HepG2 (cell line): Measurements from ENCODE around the gene KAT2A. TPM values are rescaled to one million over a fixed set of nuclear protein-coding genes. Genes with fewer than 3 reads are reported as not detected.

Experiments used
- AHR ChIP-seq: IDR thresholded peaks from 2 replicates; pipeline ENCODE4 v1.6.1; 2018; ENCODE audit warnings: missing genetic modification reagents, missing compliant biosample characterization
- ASH2L ChIP-seq: fragments of 300-600, 200-600 bp; sonication (generic); IDR thresholded peaks from 2 replicates; pipeline ENCODE4 v1.7.0; 2017; ENCODE audit warnings: low read depth, mild to moderate bottlenecking, moderate library complexity, mixed read lengths, low read length; ENCODE audit not compliant: insufficient read length
- ATF3 ChIP-seq: sonication (generic); formaldehyde crosslinking; IDR thresholded peaks from 2 replicates; pipeline ENCODE4 v1.4.0; 2020; ENCODE audit warnings: missing genetic modification reagents
- CBFB ChIP-seq: sonication (generic); formaldehyde crosslinking; IDR thresholded peaks from 2 replicates; pipeline ENCODE4 v1.4.0; 2020; ENCODE audit warnings: missing genetic modification reagents
- CC2D1A ChIP-seq: sonication (generic); formaldehyde crosslinking; IDR thresholded peaks from 2 replicates; pipeline ENCODE4 v1.8.1; 2023; ENCODE audit warnings: mild to moderate bottlenecking, missing genetic modification reagents
- DRAP1 ChIP-seq: IDR thresholded peaks from 2 replicates; pipeline ENCODE4 v1.6.1; 2016; ENCODE audit warnings: missing genetic modification reagents, missing compliant biosample characterization
- E2F1 ChIP-seq: sonication (generic); formaldehyde crosslinking; IDR thresholded peaks from 2 replicates; pipeline ENCODE4 v1.5.0; 2020; ENCODE audit warnings: missing genetic modification reagents
- GATAD2A ChIP-seq: IDR thresholded peaks from 2 replicates; pipeline ENCODE4 v1.6.1; 2016
- IKZF1 ChIP-seq: fragments of 450-650 bp; IDR thresholded peaks from 2 replicates; pipeline ENCODE4 v1.7.1; 2016
- KAT8 ChIP-seq: IDR thresholded peaks from 2 replicates; pipeline ENCODE4 v1.6.1; 2016; ENCODE audit warnings: missing genetic modification reagents, missing compliant biosample characterization
- LCORL ChIP-seq, 2 experiments: fragments of 450-650 bp in 1 of 2; sonication (generic) in 1 of 2; formaldehyde crosslinking in 1 of 2; IDR thresholded peaks; 2 replicates each; pipeline versions ENCODE4 v1.5.0 to v1.6.1; 2017 to 2020; ENCODE audit warnings: antibody characterized with exemption in 1 of 2, missing genetic modification reagents in 1 of 2
- PAF1 ChIP-seq: IDR thresholded peaks from 2 replicates; pipeline ENCODE4 v1.6.1; 2016; ENCODE audit warnings: missing genetic modification reagents, missing compliant biosample characterization
- POLR2AphosphoS2 ChIP-seq: IDR thresholded peaks from 2 replicates; pipeline ENCODE4 v1.6.1; 2011; ENCODE audit warnings: low read depth, low read length, improper control_type of control experiment
- PRMT3 ChIP-seq: sonication (generic); formaldehyde crosslinking; IDR thresholded peaks from 2 replicates; pipeline ENCODE4 v1.8.1; 2022; ENCODE audit warnings: low read depth, mild to moderate bottlenecking, moderate library complexity, missing genetic modification reagents, borderline replicate concordance
- RBM22 ChIP-seq: fragments of 200-400 bp; formaldehyde crosslinking; optimal IDR thresholded peaks from 2 replicates; pipeline ENCODE3; 2017; ENCODE audit warnings: mild to moderate bottlenecking, low read length, moderate library complexity
- TRIM22 ChIP-seq: fragments of 450-650 bp; IDR thresholded peaks from 2 replicates; pipeline ENCODE4 v1.6.1; 2017
- XBP1 ChIP-seq: sonication (generic); formaldehyde crosslinking; IDR thresholded peaks from 2 replicates; pipeline ENCODE4 v1.5.0; 2020; ENCODE audit warnings: missing genetic modification reagents
- ZBTB10 ChIP-seq: sonication (generic); formaldehyde crosslinking; IDR thresholded peaks from 2 replicates; pipeline ENCODE4 v1.4.0; 2020; ENCODE audit warnings: missing genetic modification reagents, borderline replicate concordance
- ZFP36 ChIP-seq: fragments of 150-350 bp; IDR thresholded peaks from 2 replicates; pipeline ENCODE4 v1.6.1; 2018; ENCODE audit warnings: borderline replicate concordance, low read length, low read depth; ENCODE audit not compliant: partially characterized antibody
- ZNF205 ChIP-seq: IDR thresholded peaks from 2 replicates; pipeline ENCODE4 v1.6.1; 2018; ENCODE audit warnings: missing biosample characterization, missing genetic modification reagents
- ZNF24 ChIP-seq: fragments of 450-650 bp; IDR thresholded peaks from 2 replicates; pipeline ENCODE4 v1.6.1; 2017; ENCODE audit warnings: antibody characterized with exemption, mild to moderate bottlenecking
- ZNF660 ChIP-seq: sonication (generic); formaldehyde crosslinking; IDR thresholded peaks from 2 replicates; pipeline ENCODE4 v1.5.1; 2020; ENCODE audit warnings: mild to moderate bottlenecking, low read depth, missing genetic modification reagents, borderline replicate concordance
- ZNF674 ChIP-seq: sonication (generic); formaldehyde crosslinking; IDR thresholded peaks from 2 replicates; pipeline ENCODE4 v1.5.0; 2020; ENCODE audit warnings: low read depth, mild to moderate bottlenecking, missing genetic modification reagents
- ZNF709 ChIP-seq: sonication (generic); formaldehyde crosslinking; IDR thresholded peaks from 2 replicates; pipeline ENCODE4 v1.5.0; 2020; ENCODE audit warnings: mild to moderate bottlenecking, missing genetic modification reagents
- ZNF788 ChIP-seq: sonication (generic); formaldehyde crosslinking; IDR thresholded peaks from 2 replicates; pipeline ENCODE4 v1.5.0; 2020; ENCODE audit warnings: mild to moderate bottlenecking, missing genetic modification reagents, borderline replicate concordance
- polyA plus RNA-seq, 8 experiments: library from polyadenylated mRNA; depleted of rRNA in 3 of 8; stranded (reverse) in 7 of 8; unstranded in 1 of 8; fragments of >200 nt; fragmentation: Illumina TruSeq in 4 of 8; extraction: Trizol in 4 of 8; gene quantifications; 2 replicates each; pipeline versions ENCODE4 v1.2.1 to v1.2.3, GENCODE V29; 2011 to 2016; ENCODE audit warnings: low read depth in 4 of 8, missing spikeins in 1 of 8, mixed read lengths in 1 of 8; ENCODE audit not compliant: insufficient read depth in 1 of 8
- total RNA-seq, 5 experiments: library from RNA; depleted of rRNA; stranded (reverse); fragments of >200 nt; fragmentation: Illumina TruSeq; extraction: Trizol; gene quantifications; 2 replicates each; pipeline ENCODE4 v1.2.3, GENCODE V29; 2016; ENCODE audit warnings: low read depth in 1 of 5

The KAT2A gene
- total and polyA plus RNA-seq, 2 of the 13 experiments (the other 11 are each of a cell fraction or from before 2014, with no cell fraction given), result 29.1 to 90.4 TPM

- TF ChIP-seq E2F1 (CRISPR knock-in tag) (no peak), ATF3 (no peak), TRIM22 (no peak), XBP1 (CRISPR knock-in tag) (no peak), ZNF788 (CRISPR knock-in tag) (no peak), ASH2L (no peak), RBM22 (no peak), ZNF660 (CRISPR knock-in tag) (no peak), ZNF205 (CRISPR knock-in tag) (no peak), POLR2AphosphoS2 (no peak), LCORL (IDR thresholded peaks at IDR 0.05) (no peak), LCORL (CRISPR knock-in tag; IDR thresholded peaks at IDR 0.05) (peak; percentile 70), DRAP1 (peak; percentile 64; the same call in 1 of the 2 replicates), IKZF1 (no peak), KAT8 (CRISPR knock-in tag) (peak; percentile 83), CBFB (0 out of 2 replicates have a peak, but pooled peaks have one; percentile 59), ZBTB10 (CRISPR knock-in tag) (no peak), ZFP36 (no peak), PRMT3 (no peak), AHR (CRISPR knock-in tag) (no peak), ZNF709 (peak; percentile 63; the same call in 1 of the 2 replicates), GATAD2A (peak; percentile 82), PAF1 (CRISPR knock-in tag) (no peak), ZNF24 (no peak), ZNF674 (CRISPR knock-in tag) (no peak), CC2D1A (CRISPR knock-in tag) (no peak)
Observed at GRCh38 chr17:42135664-42136653, 14.8 kb upstream of the KAT2A start (continued).
